ENCODE results near the gene DAB1.

The DAB1 gene

GRCh38 chr1:57106296-57106695, 317.6 kb downstream of the DAB1 start:
- H3K27ac ChIP-seq = no peak overlapping the region
- no peak for TF ChIP-seq CTCF (conservative IDR thresholded peaks at IDR 0.05)

GRCh38 chr1:57102561-57103326, 321.1 kb downstream of the DAB1 start:
- no peak overlapping the region for H3K27ac ChIP-seq
- no peak for TF ChIP-seq CTCF (conservative IDR thresholded peaks at IDR 0.05)

GRCh38 chr1:57101209-57101608, 322.7 kb downstream of the DAB1 start:
- H3K27ac ChIP-seq = no peak overlapping the region
- no peak for TF ChIP-seq CTCF (conservative IDR thresholded peaks at IDR 0.05)

GRCh38 chr1:57094749-57095148, 329.1 kb downstream of the DAB1 start:
- H3K27ac ChIP-seq = no peak overlapping the region
- no peak for TF ChIP-seq CTCF (conservative IDR thresholded peaks at IDR 0.05)

GRCh38 chr1:57093122-57093521, 330.7 kb downstream of the DAB1 start:
- no peak for TF ChIP-seq CTCF (conservative IDR thresholded peaks at IDR 0.05)
- H3K27ac ChIP-seq = no peak overlapping the region

- no peak for TF ChIP-seq CTCF (conservative IDR thresholded peaks at IDR 0.05)
- no peak overlapping the region for H3K27ac ChIP-seq
Measured at GRCh38 chr1:57091642-57092041, 332.2 kb downstream of the DAB1 start.

- no peak for TF ChIP-seq CTCF (conservative IDR thresholded peaks at IDR 0.05)
- H3K27ac ChIP-seq = no peak overlapping the region
Measured at GRCh38 chr1:57089855-57090254, 334.0 kb downstream of the DAB1 start.

Data from VCaP (cell line).